HepG2 (cell line): ENCODE measurements around the gene C17orf58. TPM values are rescaled to one million over a fixed set of nuclear protein-coding genes. Genes with fewer than 3 reads are reported as not detected.

Source experiments
- CENPX ChIP-seq: sonication (generic); formaldehyde crosslinking; IDR thresholded peaks from 2 replicates; pipeline ENCODE4 v1.9.0; 2021; ENCODE audit warnings: mild to moderate bottlenecking, missing genetic modification reagents, moderate library complexity
- HDAC6 ChIP-seq: fragments of 200-600 bp; sonication (generic); IDR thresholded peaks from 2 replicates; pipeline ENCODE4 v1.7.0; 2017; ENCODE audit warnings: mild to moderate bottlenecking, antibody characterized with exemption, low read length, low read depth
- HIC2 ChIP-seq: sonication (generic); formaldehyde crosslinking; IDR thresholded peaks from 2 replicates; pipeline ENCODE4 v1.9.0; 2022; ENCODE audit warnings: low read depth, missing genetic modification reagents
- HNF1B ChIP-seq: sonication (generic); formaldehyde crosslinking; IDR thresholded peaks from 2 replicates; pipeline ENCODE4 v1.5.1; 2020; ENCODE audit warnings: mild to moderate bottlenecking, moderate library complexity, missing genetic modification reagents
- PITX1 ChIP-seq: sonication (generic); formaldehyde crosslinking; IDR thresholded peaks from 2 replicates; pipeline ENCODE4 v1.5.1; 2020; ENCODE audit warnings: mild to moderate bottlenecking, missing genetic modification reagents
- SPEN ChIP-seq: sonication (generic); formaldehyde crosslinking; IDR thresholded peaks from 2 replicates; pipeline ENCODE4 v1.5.1; 2020; ENCODE audit warnings: low read depth, mild to moderate bottlenecking, missing genetic modification reagents
- ZBTB7B ChIP-seq: sonication (generic); formaldehyde crosslinking; IDR thresholded peaks from 2 replicates; pipeline ENCODE4 v1.4.0; 2020; ENCODE audit warnings: missing genetic modification reagents
- ZNF383 ChIP-seq: sonication (generic); formaldehyde crosslinking; IDR thresholded peaks from 2 replicates; pipeline ENCODE4 v1.4.0; 2020; ENCODE audit warnings: missing genetic modification reagents, mild to moderate bottlenecking, borderline replicate concordance
- ZNF430 ChIP-seq: sonication (generic); formaldehyde crosslinking; IDR thresholded peaks from 2 replicates; pipeline ENCODE4 v1.9.0; 2021; ENCODE audit warnings: mild to moderate bottlenecking, missing genetic modification reagents
- ZNF609 ChIP-seq: sonication (generic); formaldehyde crosslinking; IDR thresholded peaks from 2 replicates; pipeline ENCODE4 v1.4.0; 2020; ENCODE audit warnings: mild to moderate bottlenecking, missing genetic modification reagents, borderline replicate concordance
- ZNF788 ChIP-seq: sonication (generic); formaldehyde crosslinking; IDR thresholded peaks from 2 replicates; pipeline ENCODE4 v1.5.0; 2020; ENCODE audit warnings: mild to moderate bottlenecking, missing genetic modification reagents, borderline replicate concordance
- polyA plus RNA-seq, 8 experiments: library from polyadenylated mRNA; depleted of rRNA in 3 of 8; stranded (reverse) in 7 of 8; unstranded in 1 of 8; fragments of >200 nt; fragmentation: Illumina TruSeq in 4 of 8; extraction: Trizol in 4 of 8; gene quantifications; 2 replicates each; pipeline versions ENCODE4 v1.2.1 to v1.2.3, GENCODE V29; 2011 to 2016; ENCODE audit warnings: low read depth in 4 of 8, missing spikeins in 1 of 8, mixed read lengths in 1 of 8; ENCODE audit not compliant: insufficient read depth in 1 of 8
- total RNA-seq, 5 experiments: library from RNA; depleted of rRNA; stranded (reverse); fragments of >200 nt; fragmentation: Illumina TruSeq; extraction: Trizol; gene quantifications; 2 replicates each; pipeline ENCODE4 v1.2.3, GENCODE V29; 2016; ENCODE audit warnings: low read depth in 1 of 5
- TF ChIP-seq, protein P1 (sequence below): sonication (generic); formaldehyde crosslinking; IDR thresholded peaks from 2 replicates; pipeline ENCODE4 v1.8.0; 2022; ENCODE audit warnings: mild to moderate bottlenecking, missing genetic modification reagents, borderline replicate concordance
- TF ChIP-seq, protein P2 (sequence below): sonication (generic); formaldehyde crosslinking; IDR thresholded peaks from 2 replicates; pipeline ENCODE4 v1.4.0; 2020; ENCODE audit warnings: missing genetic modification reagents
- TF ChIP-seq, protein P3 (sequence below): sonication (generic); formaldehyde crosslinking; IDR thresholded peaks from 2 replicates; pipeline ENCODE4 v1.5.0; 2020; ENCODE audit warnings: missing genetic modification reagents

The C17orf58 gene
- total and polyA plus RNA-seq, 2 of the 13 experiments (the other 11 are each of a cell fraction or from before 2014, with no cell fraction given), result 15.6 to 15.8 TPM

- TF ChIP-seq HDAC6 (no peak), HNF1B (CRISPR knock-in tag) (peak; percentile 65; the same call in 1 of the 2 replicates), ZNF383 (CRISPR knock-in tag) (0 out of 2 replicates have a peak, but pooled peaks have one; percentile 13), ZNF609 (CRISPR knock-in tag) (peak; percentile 96), CENPX (CRISPR knock-in tag) (no peak), ZBTB7B (no peak), ZNF430 (CRISPR knock-in tag) (no peak), ZNF788 (CRISPR knock-in tag) (peak; percentile 93; the same call in 1 of the 2 replicates), SPEN (CRISPR knock-in tag) (peak; percentile 48), PITX1 (peak; percentile 89), HIC2 (CRISPR knock-in tag) (0 out of 2 replicates have a peak, but pooled peaks have one; percentile 18)
- TF ChIP-seq, protein P1, sequence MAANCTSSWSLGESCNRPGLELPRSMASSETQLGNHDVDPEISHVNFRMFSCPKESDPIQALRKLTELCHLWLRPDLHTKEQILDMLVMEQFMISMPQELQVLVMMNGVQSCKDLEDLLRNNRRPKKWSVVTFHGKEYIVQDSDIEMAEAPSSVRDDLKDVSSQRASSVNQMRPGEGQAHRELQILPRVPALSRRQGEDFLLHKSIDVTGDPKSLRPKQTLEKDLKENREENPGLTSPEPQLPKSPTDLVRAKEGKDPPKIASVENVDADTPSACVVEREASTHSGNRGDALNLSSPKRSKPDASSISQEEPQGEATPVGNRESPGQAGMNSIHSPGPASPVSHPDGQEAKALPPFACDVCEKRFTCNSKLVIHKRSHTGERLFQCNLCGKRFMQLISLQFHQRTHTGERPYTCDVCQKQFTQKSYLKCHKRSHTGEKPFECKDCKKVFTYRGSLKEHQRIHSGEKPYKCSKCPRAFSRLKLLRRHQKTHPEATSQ (CRISPR knock-in tag), result peak; percentile 59; the same call in 1 of the 2 replicates
- TF ChIP-seq, protein P2, sequence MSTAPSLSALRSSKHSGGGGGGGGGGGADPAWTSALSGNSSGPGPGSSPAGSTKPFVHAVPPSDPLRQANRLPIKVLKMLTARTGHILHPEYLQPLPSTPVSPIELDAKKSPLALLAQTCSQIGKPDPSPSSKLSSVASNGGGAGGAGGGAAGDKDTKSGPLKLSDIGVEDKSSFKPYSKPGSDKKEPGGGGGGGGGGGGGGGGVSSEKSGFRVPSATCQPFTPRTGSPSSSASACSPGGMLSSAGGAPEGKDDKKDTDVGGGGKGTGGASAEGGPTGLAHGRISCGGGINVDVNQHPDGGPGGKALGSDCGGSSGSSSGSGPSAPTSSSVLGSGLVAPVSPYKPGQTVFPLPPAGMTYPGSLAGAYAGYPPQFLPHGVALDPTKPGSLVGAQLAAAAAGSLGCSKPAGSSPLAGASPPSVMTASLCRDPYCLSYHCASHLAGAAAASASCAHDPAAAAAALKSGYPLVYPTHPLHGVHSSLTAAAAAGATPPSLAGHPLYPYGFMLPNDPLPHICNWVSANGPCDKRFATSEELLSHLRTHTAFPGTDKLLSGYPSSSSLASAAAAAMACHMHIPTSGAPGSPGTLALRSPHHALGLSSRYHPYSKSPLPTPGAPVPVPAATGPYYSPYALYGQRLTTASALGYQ (CRISPR knock-in tag), result peak; percentile 36; the same call in 1 of the 2 replicates
- TF ChIP-seq, protein P3, sequence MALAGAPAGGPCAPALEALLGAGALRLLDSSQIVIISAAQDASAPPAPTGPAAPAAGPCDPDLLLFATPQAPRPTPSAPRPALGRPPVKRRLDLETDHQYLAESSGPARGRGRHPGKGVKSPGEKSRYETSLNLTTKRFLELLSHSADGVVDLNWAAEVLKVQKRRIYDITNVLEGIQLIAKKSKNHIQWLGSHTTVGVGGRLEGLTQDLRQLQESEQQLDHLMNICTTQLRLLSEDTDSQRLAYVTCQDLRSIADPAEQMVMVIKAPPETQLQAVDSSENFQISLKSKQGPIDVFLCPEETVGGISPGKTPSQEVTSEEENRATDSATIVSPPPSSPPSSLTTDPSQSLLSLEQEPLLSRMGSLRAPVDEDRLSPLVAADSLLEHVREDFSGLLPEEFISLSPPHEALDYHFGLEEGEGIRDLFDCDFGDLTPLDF (CRISPR knock-in tag), result no peak
Measured at GRCh38 chr17:68029512-68030215, 33.4 kb upstream of the C17orf58 start (continued).
